PC-9 (cell line): ENCODE results near the gene MYH11. TPM values are rescaled to one million over a fixed set of nuclear protein-coding genes. Genes with fewer than 3 reads are reported as not detected.
A peak's percentile ranks its signal among the peaks of the same experiment; 100 is the strongest.

ENCODE experiments used
- BruUV-seq: library from RNA; stranded (reverse); fragments of 400-500 nt; replicated peaks from 2 replicates; lab custom pipeline; 2021; lab: Mats Ljungman, UMichigan
- CTCF ChIA-PET: fragments of 300-600 bp; sonication (Branson Sonifier 250); formaldehyde crosslinking; loops from one replicate; lab custom pipeline; 2022; ENCODE audit warnings: antibody characterized with exemption; lab: Charles Lee
- POLR2A ChIA-PET: fragments of 300-600 bp; sonication (Branson Sonifier 250); formaldehyde crosslinking; loops from one replicate; lab custom pipeline; 2022; ENCODE audit warnings: antibody characterized with exemption; ENCODE audit not compliant: unreplicated experiment; lab: Charles Lee
- DNase-seq, 2 experiments: peaks; one replicate each; pipeline versions ENCODE4 v3.0.0 to v3.0.0-alpha.2; 2015 to 2022; ENCODE audit warnings: mixed read lengths in 1 of 2
- H2AFZ ChIP-seq: fragments of 200-600 bp; sonication (generic); 2 replicates; pipeline ENCODE4 v1.8.1; 2017; ENCODE audit warnings: antibody characterized with exemption
- H3F3A ChIP-seq: fragments of 200-600 bp; sonication (generic); 2 replicates; pipeline ENCODE4 v1.8.1; 2017; ENCODE audit warnings: antibody characterized with exemption, mild to moderate bottlenecking, low read depth; ENCODE audit not compliant: insufficient read depth
- H3K27ac ChIP-seq: fragments of 200-600 bp; sonication (generic); 2 replicates; pipeline ENCODE4 v1.6.1; 2016; ENCODE audit warnings: mixed run types
- H3K27me3 ChIP-seq: fragments of 200-600 bp; sonication (generic); 2 replicates; pipeline ENCODE4 v1.6.1; 2016; ENCODE audit warnings: low read depth, mixed run types; ENCODE audit not compliant: insufficient read depth
- H3K36me3 ChIP-seq: fragments of 200-600 bp; sonication (generic); 2 replicates; pipeline ENCODE4 v1.6.1; 2016; ENCODE audit warnings: low read depth, mixed run types
- H3K4me1 ChIP-seq: fragments of 200-600 bp; sonication (generic); replicated peaks from 2 replicates; pipeline ENCODE4 v1.6.1; 2016; ENCODE audit warnings: mixed run types; ENCODE audit not compliant: insufficient read depth
- H3K4me2 ChIP-seq: fragments of 200-600 bp; sonication (generic); 2 replicates; pipeline ENCODE4 v1.6.1; 2017; ENCODE audit warnings: mixed run types
- H3K4me3 ChIP-seq: fragments of 200-600 bp; sonication (generic); 2 replicates; pipeline ENCODE4 v1.6.1; 2016; ENCODE audit warnings: mixed run types
- H3K79me2 ChIP-seq: fragments of 200-600 bp; sonication (generic); 2 replicates; pipeline ENCODE4 v1.6.1; 2017; ENCODE audit warnings: low read depth, mixed run types
- H3K9me2 ChIP-seq: fragments of 200-600 bp; sonication (generic); 2 replicates; pipeline ENCODE4 v1.8.1; 2017; ENCODE audit warnings: mild to moderate bottlenecking; ENCODE audit not compliant: insufficient read depth
- H3K9me3 ChIP-seq: fragments of 200-600 bp; sonication (generic); 2 replicates; pipeline ENCODE4 v1.8.1; 2016; ENCODE audit warnings: low read depth; ENCODE audit not compliant: insufficient read depth
- H4K20me1 ChIP-seq: fragments of 200-600 bp; sonication (generic); 2 replicates; pipeline ENCODE4 v1.8.1; 2017; ENCODE audit not compliant: insufficient read depth
- EZH2 ChIP-seq: fragments of 200-600 bp; sonication (generic); IDR thresholded peaks from 2 replicates; pipeline ENCODE4 v1.8.0; 2017; ENCODE audit warnings: antibody characterized with exemption, low read depth
- intact Hi-C: fragments of 100-400 bp; cut with micrococcal nuclease; formaldehyde crosslinking; loops from one replicate; pipeline ENCODE4 v1.10.0; 2022; ENCODE audit not compliant: unreplicated experiment
- total RNA-seq: library from RNA; stranded (reverse); gene quantifications from 2 replicates; pipeline ENCODE4 v1.2.3, GENCODE V29; 2021
- TF ChIP-seq, protein P1 (sequence below): fragments of 200-600 bp; sonication (generic); conservative IDR thresholded peaks from 2 replicates; pipeline ENCODE4 v1.6.1; 2017; ENCODE audit warnings: mixed run types, antibody characterized with exemption, mild to moderate bottlenecking, moderate library complexity

MYH11 gene
- total RNA-seq, 1 experiment from 2014 or later: 0.11 TPM

GRCh38 chr16:15765880-15766279, 90.9 kb downstream of the MYH11 start:
- Histone ChIP-seq H3K79me2 (no peaks in the 10 kb centered on the region), H3F3A (no peaks in the 10 kb centered on the region), H3K4me2 (no peak overlapping the region), H3K4me1 (no peaks in the 10 kb centered on the region), H4K20me1 (no peaks in the 10 kb centered on the region), H3K36me3 (no peaks in the 10 kb centered on the region), H3K27ac (no peak overlapping the region), H3K27me3 (peaks cover 14% of the 10 kb centered on the region), H2AFZ (no peak overlapping the region), H3K4me3 (no peak overlapping the region), H3K9me3 (no peaks in the 10 kb centered on the region), H3K9me2 (no peaks in the 10 kb centered on the region)
- TF ChIP-seq, protein P1, sequence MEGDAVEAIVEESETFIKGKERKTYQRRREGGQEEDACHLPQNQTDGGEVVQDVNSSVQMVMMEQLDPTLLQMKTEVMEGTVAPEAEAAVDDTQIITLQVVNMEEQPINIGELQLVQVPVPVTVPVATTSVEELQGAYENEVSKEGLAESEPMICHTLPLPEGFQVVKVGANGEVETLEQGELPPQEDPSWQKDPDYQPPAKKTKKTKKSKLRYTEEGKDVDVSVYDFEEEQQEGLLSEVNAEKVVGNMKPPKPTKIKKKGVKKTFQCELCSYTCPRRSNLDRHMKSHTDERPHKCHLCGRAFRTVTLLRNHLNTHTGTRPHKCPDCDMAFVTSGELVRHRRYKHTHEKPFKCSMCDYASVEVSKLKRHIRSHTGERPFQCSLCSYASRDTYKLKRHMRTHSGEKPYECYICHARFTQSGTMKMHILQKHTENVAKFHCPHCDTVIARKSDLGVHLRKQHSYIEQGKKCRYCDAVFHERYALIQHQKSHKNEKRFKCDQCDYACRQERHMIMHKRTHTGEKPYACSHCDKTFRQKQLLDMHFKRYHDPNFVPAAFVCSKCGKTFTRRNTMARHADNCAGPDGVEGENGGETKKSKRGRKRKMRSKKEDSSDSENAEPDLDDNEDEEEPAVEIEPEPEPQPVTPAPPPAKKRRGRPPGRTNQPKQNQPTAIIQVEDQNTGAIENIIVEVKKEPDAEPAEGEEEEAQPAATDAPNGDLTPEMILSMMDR: peak; percentile 73
- no peak for TF ChIP-seq EZH2
- BruUV-seq: no TSS peak
- peak; percentile 45 to 53 for DNase-seq
- intact Hi-C loops: loop anchor here (1.0 to 5.0 kb wide), 3 partner anchors 231 to 429 kb away; no protein-coding TSS in a partner anchor
- CTCF ChIA-PET: interaction anchor here (0.7 to 1.0 kb wide), 3 partner anchors 53 to 308 kb away, joined by 3 read pairs; no protein-coding TSS in a partner anchor
- POLR2A ChIA-PET: no interaction called here

DNA sequence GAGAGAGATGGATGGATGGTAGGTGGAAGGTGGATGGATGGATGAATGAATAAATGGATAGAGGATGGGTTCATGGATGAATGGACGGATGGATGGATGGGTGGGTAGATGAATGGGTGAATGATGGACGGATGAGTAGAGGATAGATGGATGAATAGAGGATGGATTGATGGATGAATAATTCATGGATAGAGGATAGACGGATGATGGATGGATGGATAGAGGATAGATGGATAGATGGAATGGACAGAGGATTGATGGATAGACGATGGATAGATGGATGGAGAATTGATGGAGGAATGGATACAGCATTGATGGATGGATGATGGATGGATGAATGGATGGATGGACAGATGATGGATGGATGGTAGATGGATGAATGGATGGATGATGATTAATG, 91.7 kb downstream of the MYH11 start:
- H3K4me1 ChIP-seq: no peaks in the 10 kb centered on the region
- ChIA-PET POLR2A (no interaction called here), CTCF (interaction anchor here (0.7 to 1.0 kb wide), 3 partner anchors 54 to 309 kb away, joined by 3 read pairs; no protein-coding TSS in a partner anchor)
- H3K4me2 ChIP-seq: no peak overlapping the region
- intact Hi-C loops: loop anchor here (5.0 kb wide), 1 partner anchor 232 kb away; no protein-coding TSS in a partner anchor
- no peaks in the 10 kb centered on the region for H4K20me1 ChIP-seq
- H3K27ac ChIP-seq: no peak overlapping the region
- no peaks in the 10 kb centered on the region for H3K9me3 ChIP-seq
- no TSS peak for BruUV-seq
- H3K4me3 ChIP-seq: no peak overlapping the region
- no peak for TF ChIP-seq EZH2
- TF ChIP-seq, protein P1: no peak
- no peak overlapping the region for H2AFZ ChIP-seq
- no peaks in the 10 kb centered on the region for H3K36me3 ChIP-seq
- H3K9me2 ChIP-seq: no peaks in the 10 kb centered on the region
- no peaks in the 10 kb centered on the region for H3K79me2 ChIP-seq
- no peaks in the 10 kb centered on the region for H3F3A ChIP-seq
- peaks cover 14% of the 10 kb centered on the region for H3K27me3 ChIP-seq
- DNase-seq: no peak

GRCh38 chr16:15764112-15764511, 92.7 kb downstream of the MYH11 start:
- Histone ChIP-seq H3K36me3 (no peaks in the 10 kb centered on the region), H3K4me2 (no peak overlapping the region), H4K20me1 (no peaks in the 10 kb centered on the region), H3K79me2 (no peaks in the 10 kb centered on the region), H2AFZ (no peak overlapping the region), H3K9me3 (no peaks in the 10 kb centered on the region), H3K27me3 (peaks cover 14% of the 10 kb centered on the region), H3K9me2 (no peaks in the 10 kb centered on the region), H3K27ac (no peak overlapping the region), H3F3A (no peaks in the 10 kb centered on the region), H3K4me1 (no peaks in the 10 kb centered on the region), H3K4me3 (no peak overlapping the region)
- CTCF ChIA-PET: interaction anchor here (0.7 kb wide), 2 partner anchors 9 to 59 kb away, joined by 3 read pairs; no protein-coding TSS in a partner anchor
- DNase-seq: no peak
- TF ChIP-seq, protein P1: no peak
- TF ChIP-seq EZH2: no peak
- no TSS peak for BruUV-seq
- POLR2A ChIA-PET: no interaction called here
- intact Hi-C loops: no loop called here
